Measurements from ENCODE around the gene GPER1. TPM values are rescaled to one million over a fixed set of nuclear protein-coding genes. Genes with fewer than 3 reads are reported as not detected.

GPER1 gene
- total and polyA plus RNA-seq, 12 donors, result 1.9 to 44.1 (median 20.1) TPM

DNA sequence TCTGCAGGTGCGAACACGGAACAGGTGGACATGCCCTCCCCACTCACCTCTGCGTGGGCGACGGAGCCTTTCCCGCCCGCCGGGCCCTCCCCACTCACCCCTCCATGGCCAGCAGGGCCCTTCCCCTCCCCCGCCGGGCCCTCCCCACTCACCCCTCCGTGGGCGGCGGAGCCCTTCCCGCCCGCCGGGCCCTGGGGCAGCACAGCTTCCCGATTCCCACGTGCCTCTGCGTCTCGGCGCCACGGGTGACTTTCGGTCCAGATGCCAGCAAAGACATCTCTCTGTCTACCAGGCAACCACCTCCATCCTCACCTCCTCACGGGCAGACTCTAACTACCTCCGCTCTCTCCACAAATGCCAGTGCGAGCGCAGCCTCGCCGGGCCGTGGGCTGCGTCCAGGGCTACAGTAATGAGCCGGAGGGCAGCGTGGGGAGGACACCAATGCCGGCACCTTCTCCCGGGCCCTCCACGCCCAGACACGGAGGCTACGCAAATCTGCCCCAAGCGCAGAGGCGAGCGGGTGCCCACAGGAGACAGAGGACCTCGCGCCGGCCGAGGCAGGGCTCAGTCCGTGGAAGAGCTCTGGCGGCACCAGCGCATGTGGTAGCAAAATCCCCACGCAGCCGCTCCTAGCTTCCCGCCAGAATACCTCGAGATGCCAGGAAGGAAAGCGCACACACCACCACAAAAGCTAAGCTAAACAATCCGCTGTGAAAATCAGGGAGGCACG lies 21.8 kb downstream of the GPER1 start:
- intact Hi-C loops (cut with DNase I), result no loop called here
- no peaks in the 10 kb centered on the region for H3K36me3 ChIP-seq (replicated peaks in 1 of 2)
- no peak overlapping the region for H3K4me3 ChIP-seq
- H3K9me3 ChIP-seq (replicated peaks in 1 of 3), result no peaks in the 10 kb centered on the region
- 94 to 96% (median 95%) methylated on average over 38 to 55 of the region's 55 CpGs for WGBS, 4 donors
- H3K4me1 ChIP-seq (replicated peaks in 1 of 2), result no peaks in the 10 kb centered on the region
- H3K27me3 ChIP-seq, result no peaks in the 10 kb centered on the region
- TF ChIP-seq, protein P1, sequence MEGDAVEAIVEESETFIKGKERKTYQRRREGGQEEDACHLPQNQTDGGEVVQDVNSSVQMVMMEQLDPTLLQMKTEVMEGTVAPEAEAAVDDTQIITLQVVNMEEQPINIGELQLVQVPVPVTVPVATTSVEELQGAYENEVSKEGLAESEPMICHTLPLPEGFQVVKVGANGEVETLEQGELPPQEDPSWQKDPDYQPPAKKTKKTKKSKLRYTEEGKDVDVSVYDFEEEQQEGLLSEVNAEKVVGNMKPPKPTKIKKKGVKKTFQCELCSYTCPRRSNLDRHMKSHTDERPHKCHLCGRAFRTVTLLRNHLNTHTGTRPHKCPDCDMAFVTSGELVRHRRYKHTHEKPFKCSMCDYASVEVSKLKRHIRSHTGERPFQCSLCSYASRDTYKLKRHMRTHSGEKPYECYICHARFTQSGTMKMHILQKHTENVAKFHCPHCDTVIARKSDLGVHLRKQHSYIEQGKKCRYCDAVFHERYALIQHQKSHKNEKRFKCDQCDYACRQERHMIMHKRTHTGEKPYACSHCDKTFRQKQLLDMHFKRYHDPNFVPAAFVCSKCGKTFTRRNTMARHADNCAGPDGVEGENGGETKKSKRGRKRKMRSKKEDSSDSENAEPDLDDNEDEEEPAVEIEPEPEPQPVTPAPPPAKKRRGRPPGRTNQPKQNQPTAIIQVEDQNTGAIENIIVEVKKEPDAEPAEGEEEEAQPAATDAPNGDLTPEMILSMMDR (IDR thresholded peaks at IDR 0.05), result no peak
- no peak overlapping the region for H3K27ac ChIP-seq
- no peak for DNase-seq

DNA sequence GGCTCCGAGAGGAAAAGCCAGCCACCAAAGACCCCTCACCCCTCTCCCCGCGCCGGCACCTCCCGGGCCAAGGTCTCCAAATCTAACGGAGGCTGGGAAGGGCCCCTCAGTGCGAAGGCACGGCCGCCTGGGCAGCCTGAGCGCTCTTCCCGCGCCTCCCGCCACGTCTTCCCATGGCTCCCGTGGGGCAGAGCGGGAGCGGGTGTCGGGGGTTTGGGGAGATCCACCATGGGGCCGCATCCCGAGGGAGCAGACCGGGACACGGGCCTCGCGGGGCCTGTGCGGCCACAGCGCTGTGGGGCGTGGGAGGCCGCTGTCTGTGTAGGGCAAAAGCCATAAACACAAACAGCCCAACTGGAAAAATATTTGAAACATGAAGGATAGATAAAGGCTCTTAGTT lies 22.4 kb downstream of the GPER1 start:
- WGBS, 4 donors, result 93 to 95% (median 94%) methylated on average over 21 to 28 of the region's 28 CpGs

DNA sequence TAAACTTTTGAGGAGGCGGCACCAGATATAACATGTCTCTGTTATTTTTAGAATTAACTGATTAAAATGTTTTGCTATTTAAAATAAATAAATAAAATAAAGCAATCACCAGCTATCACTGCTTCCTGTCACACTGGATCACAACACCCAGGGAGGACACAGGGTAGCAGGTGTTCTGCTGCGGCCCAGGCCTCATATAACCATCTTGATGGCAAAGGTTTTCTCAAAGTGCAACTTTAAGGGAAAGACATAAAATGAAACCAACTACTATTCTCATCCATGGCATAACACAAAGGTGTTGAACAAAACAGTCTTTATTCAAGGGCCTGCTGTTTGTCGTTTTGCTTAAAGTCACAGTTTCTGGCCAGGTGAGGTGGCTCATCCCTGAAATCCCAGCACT lies 23.2 kb downstream of the GPER1 start:
- intact Hi-C loops (cut with DNase I), result no loop called here
- no peak overlapping the region for H3K4me3 ChIP-seq
- H3K36me3 ChIP-seq (replicated peaks in 1 of 2), result no peaks in the 10 kb centered on the region
- H3K27me3 ChIP-seq, result no peaks in the 10 kb centered on the region
- no peak for DNase-seq
- H3K4me1 ChIP-seq (replicated peaks in 1 of 2), result no peaks in the 10 kb centered on the region
- H3K27ac ChIP-seq, result no peak overlapping the region
- H3K9me3 ChIP-seq (replicated peaks in 1 of 3), result no peaks in the 10 kb centered on the region
- no peak for TF ChIP-seq POLR2A (IDR thresholded peaks at IDR 0.05)
- TF ChIP-seq, protein P1 (IDR thresholded peaks at IDR 0.05), result no peak
- 88 to 92% (median 90%) methylated on average over 3 of the region's 3 CpGs for WGBS, 4 donors

More for the DNA sequence above, 22.4 kb downstream of the GPER1 start:
- H3K4me3 ChIP-seq, result no peak overlapping the region
- no peaks in the 10 kb centered on the region for H3K9me3 ChIP-seq (replicated peaks in 1 of 3)
- no peaks in the 10 kb centered on the region for H3K36me3 ChIP-seq (replicated peaks in 1 of 2)
- TF ChIP-seq, protein P1 (IDR thresholded peaks at IDR 0.05), result no peak
- no peak for TF ChIP-seq POLR2A (IDR thresholded peaks at IDR 0.05)
- no peak overlapping the region for H3K27ac ChIP-seq
- no peak for DNase-seq
- H3K27me3 ChIP-seq, result no peaks in the 10 kb centered on the region
- H3K4me1 ChIP-seq (replicated peaks in 1 of 2), result no peaks in the 10 kb centered on the region
- intact Hi-C loops (cut with DNase I), result no loop called here

DNA sequence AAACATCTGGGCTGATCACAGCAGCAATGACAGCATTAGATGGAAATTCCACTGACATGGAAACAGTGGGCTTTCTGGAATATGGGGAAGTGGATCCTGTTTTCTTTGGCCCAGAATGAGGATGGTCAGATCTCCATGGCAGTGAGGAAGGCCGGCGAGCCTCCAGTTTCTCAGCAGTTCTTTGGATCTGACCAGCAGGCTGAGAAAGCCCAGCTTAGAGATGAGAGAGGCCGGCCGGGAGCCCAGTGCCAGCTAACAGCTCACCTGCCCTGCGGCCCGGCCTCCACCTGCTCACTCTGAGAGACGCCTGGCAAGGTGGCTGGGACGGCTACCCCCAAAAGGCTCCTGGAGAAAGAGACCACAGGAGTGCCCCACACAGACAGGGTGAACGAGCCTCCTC lies 24.2 kb downstream of the GPER1 start:
- Histone ChIP-seq H3K9me3 (replicated peaks in 1 of 3) (no peaks in the 10 kb centered on the region), H3K4me3 (no peak overlapping the region), H3K27ac (no peak overlapping the region), H3K36me3 (replicated peaks in 1 of 2) (no peaks in the 10 kb centered on the region), H3K27me3 (no peaks in the 10 kb centered on the region), H3K4me1 (replicated peaks in 1 of 2) (no peaks in the 10 kb centered on the region)
- no peak for DNase-seq
- 68 to 97% (median 85%) methylated on average over 3 to 9 of the region's 9 CpGs for WGBS, 4 donors
- intact Hi-C loops (cut with DNase I), result no loop called here
- TF ChIP-seq POLR2A (IDR thresholded peaks at IDR 0.05), result no peak
- TF ChIP-seq, protein P1 (IDR thresholded peaks at IDR 0.05), result no peak

Data from adrenal gland (tissue), 12 donors.